Stimulated activated CD4-positive, alpha-beta T cell treated with anti-CD3 and anti-CD28 coated beads, TNF-alpha, amount 100 ng/mL, for 24 hours (primary cell): Measurements from ENCODE around the gene FRMPD1.
"Not testable (repeated sequence)": the region's sequence is repeated elsewhere in the genome, so short reads cannot be mapped to it uniquely, and the experiment has no call there.

Source experiments
- DNase-seq, 3 experiments: peaks; one replicate each; pipeline ENCODE4 v3.0.0-alpha.2; 2020; ENCODE audit warnings: low read depth in 3 of 3

Gene FRMPD1, protein sequence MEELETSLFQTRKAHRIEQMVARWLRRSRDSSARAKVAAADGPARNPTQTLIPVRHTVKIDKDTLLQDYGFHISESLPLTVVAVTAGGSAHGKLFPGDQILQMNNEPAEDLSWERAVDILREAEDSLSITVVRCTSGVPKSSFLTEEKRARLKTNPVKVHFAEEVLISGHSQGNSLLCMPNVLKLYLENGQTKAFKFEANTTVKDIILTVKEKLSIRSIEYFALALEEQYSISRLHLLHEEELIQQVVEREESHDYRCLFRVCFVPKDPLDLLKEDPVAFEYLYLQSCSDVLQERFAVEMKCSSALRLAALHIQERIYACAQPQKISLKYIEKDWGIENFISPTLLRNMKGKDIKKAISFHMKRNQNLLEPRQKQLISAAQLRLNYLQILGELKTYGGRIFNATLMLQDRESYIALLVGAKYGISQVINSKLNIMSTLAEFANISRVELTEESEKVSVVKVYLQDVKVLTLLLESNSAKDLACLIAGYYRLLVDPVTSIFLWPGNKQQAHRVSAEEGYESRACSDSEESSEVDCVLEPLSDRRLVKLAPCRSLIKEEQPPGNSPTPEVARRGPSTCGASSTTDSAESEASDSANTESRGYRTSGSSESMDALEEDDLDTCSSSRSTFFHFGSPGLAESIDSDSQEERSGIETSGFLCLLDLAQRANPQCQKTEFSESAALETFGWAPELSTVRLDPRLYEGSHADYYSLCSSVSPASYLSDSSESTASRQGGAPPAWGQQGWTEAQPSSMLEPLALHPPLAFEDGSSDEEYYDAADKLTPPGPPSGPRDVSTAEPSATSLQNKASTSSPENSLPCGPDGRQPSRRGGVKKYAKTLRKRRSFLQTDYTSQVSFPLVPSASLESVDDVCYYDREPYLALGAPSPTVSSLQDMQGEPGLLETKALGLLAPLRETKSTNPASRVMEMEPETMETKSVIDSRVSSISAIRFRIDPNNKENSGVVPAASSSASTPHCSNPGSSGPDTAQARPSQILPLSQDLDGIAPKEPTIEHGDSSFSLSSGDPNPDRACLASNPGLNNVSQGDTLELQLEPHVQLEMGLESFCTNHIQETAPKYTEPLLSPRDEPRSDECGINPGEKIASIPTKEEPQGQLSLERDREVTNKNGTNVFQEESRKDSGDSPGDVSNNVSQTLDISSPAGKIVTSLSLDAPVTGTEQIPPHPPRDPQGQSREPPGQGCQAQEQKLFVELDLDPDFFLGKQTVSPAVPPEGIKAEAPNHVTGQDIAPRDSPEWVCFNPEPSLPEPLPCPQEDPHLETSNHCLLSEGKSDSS (N-terminal part only)

DNA sequence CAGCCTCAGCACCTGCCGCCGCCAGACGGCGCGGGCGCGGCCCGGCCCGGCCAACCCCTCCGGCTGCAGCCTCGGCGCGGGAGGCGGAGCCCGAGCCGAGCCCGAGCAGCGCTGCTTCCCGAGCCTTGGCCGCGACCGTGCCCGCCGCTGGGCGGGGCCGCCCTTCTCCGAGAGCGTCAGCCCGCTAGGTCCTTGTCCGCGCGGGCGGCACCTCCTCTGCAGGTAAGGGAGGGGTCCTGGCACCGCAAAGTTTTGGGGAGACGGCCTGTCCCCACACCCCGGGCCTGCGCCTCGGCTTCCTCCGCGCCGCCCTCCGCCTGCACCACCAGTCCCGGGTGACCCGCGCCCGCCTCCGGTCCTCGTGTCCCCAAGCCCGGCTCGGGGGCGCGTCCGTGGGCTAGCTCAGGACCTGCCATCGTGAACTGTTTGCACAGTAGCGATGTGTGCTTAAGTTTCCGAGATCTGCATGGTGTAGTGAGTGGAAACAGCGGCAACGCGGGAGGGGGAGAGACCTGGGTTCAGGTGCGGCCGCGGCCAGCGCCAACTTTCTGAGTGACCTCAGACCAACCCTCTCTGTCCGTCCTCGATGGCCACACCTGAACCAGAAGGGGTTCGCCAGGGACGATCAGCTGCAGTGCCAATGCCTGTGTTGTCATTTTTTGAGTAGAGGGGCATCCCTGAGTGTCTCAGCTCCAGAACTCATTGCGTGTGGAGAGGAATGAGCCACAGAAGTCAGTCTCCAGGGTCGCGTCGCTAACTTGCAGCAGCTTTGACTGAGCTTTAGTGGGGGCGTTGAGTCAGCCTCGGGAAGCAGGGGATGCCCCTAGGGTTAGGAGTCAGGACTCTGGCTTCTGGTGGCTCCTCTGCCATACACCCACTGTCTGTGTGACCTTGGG lies at the start of gene FRMPD1:
Gene FRMPD1 (plus strand): TSS at position 82 of the 896 bp plus-strand sequence. CDS start 41,688 bp downstream, outside the sequence.
- peak; percentile 8 to 58 (median 28) for DNase-seq

DNA sequence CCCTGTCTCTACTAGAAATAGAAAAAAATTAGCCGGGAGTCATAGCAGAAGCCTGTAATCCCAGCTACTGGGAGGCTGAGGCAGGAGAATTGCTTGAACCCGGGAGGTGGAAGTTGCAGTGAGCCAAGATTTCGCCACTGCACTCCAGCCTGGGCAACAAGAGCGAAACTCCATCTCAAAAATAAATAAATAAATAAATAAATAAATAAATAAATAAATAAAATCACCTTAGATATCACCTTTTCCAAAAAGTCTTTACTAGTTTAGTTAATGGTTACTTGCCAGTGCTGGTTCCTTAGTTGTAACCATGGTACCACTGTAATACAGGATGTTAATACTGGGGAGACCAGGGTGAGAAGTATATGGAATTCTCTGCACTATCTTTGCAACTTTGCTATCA lies 48.7 kb upstream of the FRMPD1 start:
- DNase-seq = not testable (repeated sequence)

DNA sequence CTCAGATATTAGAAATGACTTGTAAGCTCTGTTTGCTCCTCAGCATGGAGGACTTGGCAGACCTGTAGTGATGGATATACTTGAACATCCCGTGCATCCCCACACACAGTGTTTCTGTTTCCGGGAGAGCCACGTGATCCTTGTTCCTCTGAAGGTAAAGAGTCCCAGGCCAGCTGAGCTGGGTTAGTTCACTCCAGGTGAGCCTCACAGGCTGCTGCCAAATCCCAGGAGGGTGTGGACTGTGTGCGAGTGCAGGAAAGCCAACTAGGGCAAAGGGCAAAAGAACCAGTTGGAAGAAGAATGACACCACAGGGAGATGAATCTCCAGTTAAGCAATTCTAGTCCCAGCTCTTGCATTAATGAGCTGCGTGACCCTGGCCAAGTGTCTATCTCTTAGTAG lies 47.9 kb upstream of the FRMPD1 start:
- DNase-seq = no peak

DNA sequence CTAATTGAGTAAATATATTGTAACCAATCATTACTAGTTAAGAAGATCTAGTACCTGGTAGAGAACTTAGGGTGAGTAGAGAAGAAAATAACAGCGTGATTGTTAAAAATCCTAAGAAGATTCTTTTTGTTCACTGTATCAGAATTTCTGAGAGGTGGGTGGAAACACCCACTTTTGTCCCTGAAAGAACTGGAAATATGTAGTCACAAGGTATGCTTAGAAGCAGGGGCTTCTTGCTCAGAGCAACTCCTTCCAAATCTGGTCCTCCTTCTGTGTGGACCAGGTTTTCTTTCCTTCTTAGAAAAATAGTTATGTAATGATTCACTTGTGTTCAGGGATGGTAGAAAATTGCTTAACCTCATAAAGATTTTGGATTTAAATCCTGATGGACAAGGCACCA lies 46.5 kb upstream of the FRMPD1 start:
- DNase-seq = no peak

DNA sequence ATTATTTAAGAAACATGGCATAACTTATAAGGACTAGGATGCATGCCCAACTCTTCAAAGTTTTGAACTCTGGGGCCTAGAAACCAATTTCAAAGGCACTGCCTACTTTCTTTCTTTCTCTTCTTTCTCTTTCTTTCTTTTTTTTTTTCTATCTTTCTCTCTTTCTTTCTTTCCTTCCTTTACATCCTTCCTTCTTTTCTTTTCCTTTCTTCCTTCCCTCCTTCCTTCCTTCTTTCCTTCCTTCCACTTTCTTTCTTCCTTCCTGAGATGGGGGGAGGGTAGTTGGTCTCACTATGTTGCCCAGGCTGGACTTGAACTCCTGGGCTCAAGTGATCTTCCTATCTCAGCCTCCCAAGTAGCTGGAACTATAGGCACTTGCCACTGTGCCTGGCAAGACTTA lies 42.5 kb upstream of the FRMPD1 start:
- no peak for DNase-seq

DNA sequence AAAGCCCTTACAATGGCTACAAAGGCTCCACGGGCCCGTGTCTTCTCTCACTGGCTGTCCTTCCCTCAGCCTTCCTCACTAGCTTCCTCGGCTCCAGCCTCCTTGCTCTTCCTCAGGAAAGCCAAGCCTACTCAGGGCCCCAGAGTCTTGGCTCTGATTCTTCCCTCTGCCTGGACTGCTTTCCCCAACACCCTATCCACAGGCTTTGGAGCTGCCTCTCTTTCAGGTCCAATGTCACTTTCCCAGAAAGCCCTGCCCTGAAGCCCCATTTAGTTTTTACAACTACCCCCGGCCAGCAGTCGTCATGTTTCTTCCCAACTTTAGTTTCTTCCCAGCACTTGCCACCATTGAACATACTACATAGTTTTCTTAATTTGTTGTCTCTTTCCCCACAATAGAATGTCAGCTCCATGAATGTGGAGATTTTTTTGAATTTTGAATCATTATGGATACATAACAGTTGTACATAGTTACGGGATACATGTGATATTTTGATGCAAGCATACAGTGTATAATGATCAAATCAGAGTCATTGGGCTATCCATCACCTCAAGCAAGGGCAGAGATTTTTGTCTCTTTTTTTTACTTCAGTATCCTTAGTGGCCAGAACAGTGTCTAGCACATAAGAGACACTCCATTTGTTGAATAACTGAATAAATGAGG lies 40.9 kb upstream of the FRMPD1 start:
- no peak for DNase-seq

DNA sequence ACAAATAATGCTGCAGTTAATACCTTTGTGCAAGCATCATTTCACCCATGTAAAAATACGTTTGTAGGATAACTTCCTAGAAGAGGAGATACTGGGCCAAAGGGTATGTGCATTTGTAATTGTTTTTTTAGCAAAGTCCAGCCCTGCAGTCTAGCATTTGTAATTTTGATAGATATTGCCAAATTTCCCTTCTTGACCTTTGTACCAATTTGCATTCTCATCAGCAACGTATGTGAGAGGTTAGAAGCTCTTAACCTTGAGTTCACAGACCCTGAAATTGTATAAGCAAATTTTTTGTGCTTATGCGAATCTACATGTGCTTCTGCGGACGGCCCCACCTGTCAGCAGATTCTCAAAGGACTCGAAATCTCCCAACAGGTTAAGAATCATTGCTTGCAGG lies 39.7 kb upstream of the FRMPD1 start:
- no peak for DNase-seq

DNA sequence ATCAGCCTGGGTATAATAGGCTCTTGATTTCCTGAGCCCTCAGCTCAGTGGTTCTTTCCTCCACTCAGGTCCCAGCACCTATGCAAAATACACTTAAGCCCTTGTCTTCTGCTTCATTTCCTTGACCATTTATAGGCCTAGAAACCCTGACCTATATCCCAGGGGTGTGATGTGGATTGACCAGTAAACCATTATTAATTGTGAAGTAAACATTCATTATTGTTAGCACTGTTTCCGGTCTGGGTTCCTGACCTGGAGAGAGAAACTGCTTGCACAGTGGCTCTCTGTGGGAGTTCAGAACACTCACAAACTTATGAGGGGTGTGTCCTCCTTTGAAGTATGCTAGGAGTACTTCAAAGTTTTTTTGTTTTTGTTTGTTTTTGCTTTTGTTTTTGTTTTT lies 38.8 kb upstream of the FRMPD1 start:
- no peak for DNase-seq

DNA sequence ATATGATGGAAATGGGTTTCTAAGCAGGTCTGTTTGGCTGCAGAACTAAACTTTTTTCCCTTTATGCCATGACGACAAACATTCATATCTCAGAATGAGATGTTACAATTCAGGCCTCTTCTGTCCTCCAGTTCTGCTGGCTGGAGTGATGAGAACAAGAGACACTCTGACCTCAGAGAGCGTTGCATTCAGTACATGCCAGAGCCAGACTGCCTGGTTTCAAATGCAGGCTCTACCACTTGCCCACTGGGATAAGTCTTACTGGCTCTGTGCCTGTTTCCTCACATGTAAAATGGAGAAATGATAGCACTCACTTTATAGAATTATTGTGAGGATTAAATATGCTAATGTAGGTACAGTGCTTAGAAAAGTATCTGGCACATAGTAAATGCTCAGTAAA lies 33.6 kb upstream of the FRMPD1 start:
- no peak for DNase-seq

DNA sequence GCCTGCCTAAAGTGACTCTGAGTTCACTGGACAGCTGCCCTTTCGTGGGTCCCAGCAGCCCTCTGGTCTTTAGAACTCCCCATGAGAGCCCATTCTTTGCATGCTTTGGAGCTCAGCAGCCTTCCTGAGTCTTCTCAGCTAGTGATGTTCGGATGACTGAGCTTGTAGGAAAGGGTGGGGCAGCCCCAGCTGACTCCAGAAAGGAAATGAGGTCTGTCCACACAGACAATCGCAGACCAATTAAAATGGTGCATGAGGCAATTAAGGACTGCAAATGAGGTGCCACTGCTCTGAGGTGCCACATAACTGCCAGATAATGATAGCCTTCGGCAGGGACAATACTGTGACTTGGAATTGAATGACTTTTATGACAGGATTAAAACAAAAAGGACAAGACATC lies 32.9 kb upstream of the FRMPD1 start:
- DNase-seq = no peak

DNA sequence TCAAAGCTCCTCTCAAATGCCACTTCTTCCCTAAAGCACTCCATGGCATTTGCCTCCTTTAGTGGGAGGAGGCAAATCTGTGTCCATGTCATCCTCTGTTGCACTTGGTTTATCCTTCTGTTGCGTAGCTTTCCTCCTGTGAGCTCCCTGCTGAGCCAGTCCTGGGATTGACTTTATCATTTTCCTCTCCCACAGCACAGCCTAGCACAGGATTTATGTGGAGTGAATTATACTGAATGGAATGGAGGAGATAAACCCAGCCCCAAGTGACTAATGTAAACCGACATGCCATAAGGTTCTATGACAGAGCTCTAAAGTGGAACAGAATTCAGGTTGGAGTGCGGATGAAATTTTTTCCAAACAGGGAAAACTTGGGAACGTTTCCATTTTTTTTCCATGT lies 31.9 kb upstream of the FRMPD1 start:
- no peak for DNase-seq

DNA sequence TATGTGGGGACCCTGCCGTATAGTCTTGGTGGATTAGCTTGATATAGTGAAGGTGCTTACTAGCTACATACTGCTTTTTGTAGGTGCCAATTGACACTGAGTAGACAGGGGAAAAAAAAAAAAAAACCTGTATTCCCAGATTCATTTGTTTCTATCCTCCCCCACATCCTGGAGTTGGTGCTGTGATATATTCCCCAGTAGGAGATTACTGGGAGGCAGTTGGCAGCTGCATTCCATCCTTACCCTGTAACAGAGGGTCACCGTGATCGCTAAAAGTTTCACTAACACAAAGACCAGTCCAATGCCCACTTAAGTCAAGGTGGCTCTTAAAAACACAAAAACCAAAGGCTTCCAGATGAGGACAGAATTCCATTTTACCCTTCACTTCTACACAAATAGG lies 30.9 kb upstream of the FRMPD1 start:
- DNase-seq = no peak

DNA sequence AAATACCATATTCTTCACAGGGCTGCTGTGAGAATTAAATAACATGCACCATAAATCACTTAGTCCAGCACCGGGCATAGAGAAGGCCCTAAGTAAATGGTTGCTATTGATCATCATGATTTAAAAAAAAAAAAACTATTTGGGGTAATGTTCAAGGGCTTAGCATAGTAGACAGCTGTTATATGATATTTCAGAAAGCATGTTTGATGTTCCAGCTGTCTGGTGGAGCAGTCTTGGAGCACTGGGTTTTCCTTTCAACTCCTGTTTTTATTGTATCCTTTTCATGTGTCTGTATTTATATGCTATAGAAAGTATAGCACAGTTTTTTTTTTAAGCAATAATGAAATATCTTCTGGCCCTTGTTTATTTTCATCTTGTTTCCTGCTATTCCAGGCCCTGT lies 30.4 kb upstream of the FRMPD1 start:
- DNase-seq = no peak

DNA sequence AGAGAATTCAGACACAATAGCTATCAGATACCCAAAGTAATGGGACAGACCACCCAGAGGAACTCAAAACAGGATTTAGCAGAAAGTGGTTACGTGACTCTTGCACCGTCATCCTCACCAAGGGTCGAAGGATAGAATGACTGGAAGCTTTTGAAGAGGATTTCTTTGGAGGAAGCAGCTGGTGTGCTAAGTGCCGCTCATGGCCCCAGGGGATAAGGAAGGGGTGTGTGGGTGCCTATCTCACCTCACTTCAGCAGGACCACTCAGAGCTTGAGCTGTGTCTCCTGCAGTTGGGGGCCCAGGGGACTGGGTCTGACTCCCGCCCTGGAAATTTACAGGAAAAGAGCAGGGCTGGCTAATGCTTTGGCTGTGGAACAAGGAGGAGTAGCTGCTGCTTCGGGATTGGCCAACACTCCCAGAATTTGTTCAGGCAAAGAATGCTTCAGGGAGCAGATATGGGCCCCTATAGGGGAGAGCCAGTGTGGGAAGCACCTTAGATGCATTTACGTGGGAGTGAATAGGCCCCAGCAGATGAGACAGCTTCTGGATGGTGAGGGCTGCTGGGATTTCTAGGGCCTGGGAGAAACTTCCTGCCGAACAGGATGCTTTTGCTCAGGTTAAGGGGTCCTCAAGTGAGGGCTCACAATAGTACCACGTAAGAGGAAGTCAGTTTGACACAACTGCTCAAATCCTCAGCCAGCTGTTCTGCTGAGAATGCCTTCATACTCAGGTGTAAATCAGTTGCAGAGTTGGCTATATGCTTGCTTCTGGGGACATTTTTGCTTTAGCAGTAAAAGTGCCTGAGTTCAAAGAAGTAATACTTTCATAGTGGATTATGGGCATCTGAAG lies 29.3 kb upstream of the FRMPD1 start:
- no peak for DNase-seq

DNA sequence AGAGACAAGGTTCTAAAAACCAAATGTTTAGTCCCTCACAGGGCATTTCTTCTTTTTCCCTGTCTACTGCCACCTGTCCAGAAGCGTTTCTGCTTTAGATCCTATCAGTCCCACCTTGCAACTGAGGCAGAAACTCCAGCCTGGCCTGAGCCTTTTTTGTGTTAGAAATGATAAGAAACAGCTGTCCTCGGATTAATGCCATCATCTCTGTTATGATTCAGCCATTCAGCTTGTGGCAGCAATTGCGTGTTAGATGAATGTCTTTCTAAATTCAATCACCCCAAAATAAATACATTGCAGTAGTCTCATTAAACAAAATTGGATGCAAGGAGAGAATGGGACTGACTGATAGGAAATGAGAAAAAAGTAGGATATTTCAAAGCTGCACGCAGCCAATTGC lies 28.3 kb upstream of the FRMPD1 start:
- no peak for DNase-seq

DNA sequence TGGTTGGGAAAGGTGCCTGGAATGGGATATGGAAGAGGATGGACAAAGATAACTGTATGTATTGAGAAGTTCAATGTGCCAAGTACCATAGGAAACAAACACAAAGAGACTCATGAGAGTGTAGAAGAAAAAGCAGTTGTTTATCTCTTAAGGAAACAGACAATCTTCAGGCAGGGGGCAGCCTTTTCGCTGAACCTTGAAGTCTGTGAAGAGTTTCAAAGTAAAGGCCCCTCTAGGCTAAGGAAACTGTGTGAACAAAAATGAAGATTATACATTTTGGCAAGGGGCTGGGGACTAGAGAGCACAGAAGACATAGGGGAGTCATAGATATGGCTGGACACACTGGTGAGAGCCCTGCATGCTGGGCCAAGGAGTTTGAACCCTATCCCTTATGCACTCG lies 27.5 kb upstream of the FRMPD1 start:
- no peak for DNase-seq

DNA sequence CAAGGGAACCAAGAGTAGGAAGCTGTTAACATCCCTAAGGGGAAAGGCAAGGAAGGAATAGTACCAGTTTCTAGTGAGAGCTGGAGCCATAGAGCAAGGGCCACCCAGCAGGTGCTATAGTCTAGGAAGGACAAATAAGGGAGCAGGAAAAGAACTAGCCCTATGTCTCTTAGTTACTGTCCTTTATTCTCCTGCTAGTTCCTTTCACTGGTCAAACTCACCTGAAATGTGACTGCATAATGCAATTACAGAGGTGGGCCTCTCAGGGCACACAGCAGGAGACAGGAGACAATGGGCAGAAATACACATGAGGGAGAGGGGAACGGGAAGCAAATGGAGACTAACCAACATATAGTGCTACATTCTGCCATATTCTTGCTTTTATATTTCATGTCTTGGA lies 26.7 kb upstream of the FRMPD1 start:
- no peak for DNase-seq

DNA sequence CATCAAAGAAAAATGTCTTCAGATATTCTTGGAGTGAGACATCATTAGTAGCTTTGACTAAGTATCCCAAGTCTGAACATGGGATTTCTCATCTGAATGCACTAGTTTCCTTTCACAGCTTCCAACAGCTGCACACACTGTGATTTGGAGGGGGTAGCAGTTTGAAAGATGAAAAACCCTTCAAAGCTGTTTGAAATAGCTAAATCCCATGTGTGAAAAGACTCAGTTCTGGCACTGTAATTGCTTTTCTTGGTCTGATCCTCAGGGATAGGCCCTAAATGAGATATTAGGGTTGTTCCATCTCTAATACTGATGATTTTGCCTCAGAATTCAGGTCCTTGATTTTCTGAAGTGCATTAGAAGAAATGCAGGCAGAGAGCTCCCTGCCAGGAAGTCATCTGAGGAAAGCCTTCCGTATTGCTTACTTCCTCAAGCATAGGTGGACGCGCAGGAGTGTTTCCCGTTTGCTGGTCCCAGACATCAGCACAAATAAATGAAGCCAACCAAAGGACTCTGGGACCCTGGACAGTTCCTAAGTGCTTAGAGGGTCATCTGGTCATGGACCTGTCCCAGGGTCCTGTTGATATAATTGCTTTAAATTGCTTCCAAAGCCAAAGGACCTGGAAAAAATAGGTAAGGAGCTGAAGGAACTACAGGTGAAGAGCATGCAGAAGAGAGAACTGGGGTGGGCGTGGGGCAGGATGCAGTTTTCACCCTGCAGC lies 25.6 kb upstream of the FRMPD1 start:
- no peak for DNase-seq

DNA sequence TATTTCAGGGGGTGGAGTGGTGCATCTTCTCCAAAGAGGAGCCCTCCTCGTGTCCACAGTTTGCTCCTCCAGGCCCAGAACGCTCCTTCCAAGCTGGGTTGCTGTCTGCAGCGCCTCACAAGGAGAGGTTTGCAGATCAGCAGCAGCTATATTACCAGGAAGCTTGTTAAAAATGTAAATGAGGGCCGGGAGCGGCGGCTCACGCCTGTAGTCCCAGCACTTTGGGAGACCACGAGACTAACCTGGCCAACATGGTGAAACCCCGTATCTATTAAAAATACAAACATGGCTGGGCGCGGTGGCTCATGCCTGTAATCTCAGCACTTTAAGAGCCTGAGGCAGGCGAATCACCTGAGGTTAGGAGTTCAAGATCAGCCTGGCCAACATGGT lies 25.0 kb upstream of the FRMPD1 start:
- no peak for DNase-seq
